Tibial artery (tissue), 4 donors: ENCODE data around the gene CC2D2A.

Source experiments
- DNase-seq, 2 donors: peaks; one replicate each; pipeline ENCODE4 v3.0.0-alpha.2; 2019
- H3K27ac ChIP-seq, 2 donors: fragments of 200-600 bp; sonication (generic) in 1 of 2; 1 replicate in 1 of 2; 2 replicates in 1 of 2; pipeline ENCODE4 v1.5.1; 2018 to 2019; ENCODE audit warnings: mild to moderate bottlenecking in 1 of 2
- H3K27me3 ChIP-seq, 2 donors: fragments of 200-600 bp; sonication (generic) in 1 of 2; one replicate each; pipeline versions ENCODE4 v1.5.1 to v1.6.0; 2016 to 2019
- H3K36me3 ChIP-seq, 3 donors: fragments of 200-600 bp; sonication (generic) in 2 of 3; one replicate each; pipeline ENCODE4 v1.5.1; 2016 to 2019; ENCODE audit warnings: mild to moderate bottlenecking in 2 of 3
- H3K4me1 ChIP-seq, 4 donors: fragments of 200-600 bp; sonication (generic) in 2 of 4; 1 replicate in 3 of 4; 2 replicates in 1 of 4; pipeline ENCODE4 v1.5.1; 2016 to 2019
- H3K4me3 ChIP-seq, 2 donors: fragments of 200-600 bp; sonication (generic) in 1 of 2; 1 replicate in 1 of 2; 2 replicates in 1 of 2; pipeline ENCODE4 v1.5.1; 2018 to 2019; ENCODE audit warnings: mild to moderate bottlenecking in 2 of 2
- H3K9me3 ChIP-seq, 3 donors: fragments of 200-600 bp; sonication (generic) in 1 of 3; one replicate each; pipeline ENCODE4 v1.5.1; 2016 to 2019
- intact Hi-C: fragments of 100-400 bp; cut with DNase I; formaldehyde crosslinking; loops from one replicate; pipeline ENCODE4 v1.15.0; 2023; ENCODE audit warnings: low total_unique reads
- TF ChIP-seq, protein P1 (sequence below), 2 experiments: fragments of 200-600 bp in 1 of 2; fragments of 450-650 bp in 1 of 2; IDR thresholded peaks; one replicate each; pipeline ENCODE4 v1.5.1; 2017 to 2019; ENCODE audit warnings: antibody characterized with exemption in 2 of 2, mild to moderate bottlenecking in 1 of 2, moderate library complexity in 1 of 2

CC2D2A gene

DNA sequence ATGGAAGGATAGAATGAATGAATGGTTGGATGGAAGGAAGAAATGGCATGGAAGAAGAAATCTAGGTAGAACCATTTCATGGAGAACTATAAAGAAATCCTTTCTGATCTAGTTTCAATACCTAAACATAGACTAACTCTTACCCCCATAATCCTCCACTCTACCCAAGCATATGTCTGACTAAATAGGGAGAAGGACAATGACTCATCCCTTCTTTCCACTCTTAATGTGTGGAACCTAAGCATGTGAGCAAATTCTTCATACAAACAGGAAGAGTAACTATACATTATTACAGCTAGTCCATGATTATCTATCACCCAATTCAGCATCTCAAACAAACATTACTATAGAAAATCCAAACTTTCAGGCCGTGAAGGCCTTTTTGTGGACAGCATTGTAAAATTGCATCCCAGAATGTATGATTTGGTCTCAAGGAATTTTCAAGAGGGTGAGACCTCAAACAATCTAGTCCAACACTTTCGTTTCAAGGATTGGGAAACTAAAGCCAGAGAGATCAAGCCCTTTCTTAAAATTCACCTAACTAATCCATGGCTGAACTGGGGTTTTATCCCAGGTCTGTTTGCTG is 30.6 kb upstream of the CC2D2A start:
- H3K27me3 ChIP-seq: no peaks in the 10 kb centered on the region
- DNase-seq: no peak
- peaks cover 0 to 31% (median 21%) of the 10 kb centered on the region in 4 donors for H3K4me1 ChIP-seq
- peaks cover 0 to 36% (median 14%) of the 10 kb centered on the region in 3 donors for H3K36me3 ChIP-seq
- intact Hi-C loops: no loop called here
- H3K27ac ChIP-seq: no peak overlapping the region
- H3K4me3 ChIP-seq: no peak overlapping the region
- no peaks in the 10 kb centered on the region for H3K9me3 ChIP-seq
- TF ChIP-seq, protein P1, sequence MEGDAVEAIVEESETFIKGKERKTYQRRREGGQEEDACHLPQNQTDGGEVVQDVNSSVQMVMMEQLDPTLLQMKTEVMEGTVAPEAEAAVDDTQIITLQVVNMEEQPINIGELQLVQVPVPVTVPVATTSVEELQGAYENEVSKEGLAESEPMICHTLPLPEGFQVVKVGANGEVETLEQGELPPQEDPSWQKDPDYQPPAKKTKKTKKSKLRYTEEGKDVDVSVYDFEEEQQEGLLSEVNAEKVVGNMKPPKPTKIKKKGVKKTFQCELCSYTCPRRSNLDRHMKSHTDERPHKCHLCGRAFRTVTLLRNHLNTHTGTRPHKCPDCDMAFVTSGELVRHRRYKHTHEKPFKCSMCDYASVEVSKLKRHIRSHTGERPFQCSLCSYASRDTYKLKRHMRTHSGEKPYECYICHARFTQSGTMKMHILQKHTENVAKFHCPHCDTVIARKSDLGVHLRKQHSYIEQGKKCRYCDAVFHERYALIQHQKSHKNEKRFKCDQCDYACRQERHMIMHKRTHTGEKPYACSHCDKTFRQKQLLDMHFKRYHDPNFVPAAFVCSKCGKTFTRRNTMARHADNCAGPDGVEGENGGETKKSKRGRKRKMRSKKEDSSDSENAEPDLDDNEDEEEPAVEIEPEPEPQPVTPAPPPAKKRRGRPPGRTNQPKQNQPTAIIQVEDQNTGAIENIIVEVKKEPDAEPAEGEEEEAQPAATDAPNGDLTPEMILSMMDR (IDR thresholded peaks at IDR 0.05): no peak

- TF ChIP-seq, protein P1 (IDR thresholded peaks at IDR 0.05): no peak
- Histone ChIP-seq H3K27me3 (no peaks in the 10 kb centered on the region), H3K9me3 (no peaks in the 10 kb centered on the region), H3K4me1 (no peaks in the 10 kb centered on the region), H3K27ac (no peak overlapping the region), H3K36me3 (peaks cover 0 to 40% (median 14%) of the 10 kb centered on the region in 3 donors), H3K4me3 (no peak overlapping the region)
- intact Hi-C loops: no loop called here
- DNase-seq: no peak
Measured at GRCh38 chr4:15443371-15444160, 26.1 kb upstream of the CC2D2A start.

GRCh38 chr4:15444276-15444675 is 25.4 kb upstream of the CC2D2A start:
- H3K27me3 ChIP-seq: no peaks in the 10 kb centered on the region
- no peak overlapping the region for H3K27ac ChIP-seq
- intact Hi-C loops: no loop called here
- no peaks in the 10 kb centered on the region for H3K9me3 ChIP-seq
- TF ChIP-seq, protein P1 (IDR thresholded peaks at IDR 0.05): no peak
- no peak overlapping the region for H3K4me3 ChIP-seq
- peaks cover 0 to 39% (median 14%) of the 10 kb centered on the region in 3 donors for H3K36me3 ChIP-seq
- no peaks in the 10 kb centered on the region for H3K4me1 ChIP-seq
- no peak for DNase-seq

GRCh38 chr4:15444879-15445547 is 24.7 kb upstream of the CC2D2A start:
- no peaks in the 10 kb centered on the region for H3K27me3 ChIP-seq
- TF ChIP-seq, protein P1 (IDR thresholded peaks at IDR 0.05): no peak
- H3K27ac ChIP-seq: no peak overlapping the region
- DNase-seq: no peak
- H3K4me3 ChIP-seq: no peak overlapping the region
- H3K36me3 ChIP-seq: peaks cover 0 to 36% (median 14%) of the 10 kb centered on the region in 3 donors
- H3K9me3 ChIP-seq: no peaks in the 10 kb centered on the region
- H3K4me1 ChIP-seq: peaks cover 0 to 2% (median 0%) of the 10 kb centered on the region in 4 donors
- intact Hi-C loops: no loop called here

DNA sequence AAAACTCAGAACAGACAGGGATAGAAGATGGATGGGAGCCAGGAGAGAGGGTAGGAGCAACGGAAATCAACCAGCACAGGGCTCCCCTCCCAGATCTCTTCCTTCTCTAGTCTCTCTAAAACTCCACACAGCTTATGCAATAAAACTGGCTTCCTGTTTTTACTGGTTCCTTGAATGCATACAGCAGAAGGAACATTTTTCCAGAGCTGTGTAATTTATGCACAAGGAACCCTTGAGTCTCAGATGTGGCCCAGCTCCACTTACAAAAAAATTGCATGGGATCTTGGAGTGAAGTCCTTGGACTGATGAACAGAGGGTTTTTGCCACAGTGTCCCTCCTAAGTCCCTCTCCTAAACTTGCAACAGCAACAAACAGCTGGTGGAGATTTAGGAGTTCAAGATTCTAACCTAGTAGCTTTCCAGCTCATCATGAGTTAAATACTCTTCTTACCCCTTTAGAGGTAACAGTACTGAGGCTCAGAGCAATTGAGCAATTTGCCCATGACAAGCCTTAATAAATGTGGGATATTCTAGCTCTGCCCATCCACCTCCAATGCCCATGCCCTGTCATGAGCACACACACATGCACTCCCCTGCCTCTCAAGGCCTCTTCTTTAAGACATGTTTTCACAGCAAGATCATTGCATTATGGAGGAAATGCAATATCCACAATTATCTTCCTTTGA is 18.4 kb upstream of the CC2D2A start:
- Histone ChIP-seq H3K36me3 (peaks cover 0 to 4% (median 0%) of the 10 kb centered on the region in 3 donors), H3K9me3 (no peaks in the 10 kb centered on the region), H3K27ac (peak overlapping the region; percentile 69 to 82), H3K4me1 (peaks cover 0 to 63% (median 44%) of the 10 kb centered on the region in 4 donors), H3K27me3 (no peaks in the 10 kb centered on the region), H3K4me3 (no peak overlapping the region)
- DNase-seq: no peak
- intact Hi-C loops: loop anchor here (10.0 kb wide), 1 partner anchor 57 kb away; no protein-coding TSS in a partner anchor
- TF ChIP-seq, protein P1 (IDR thresholded peaks at IDR 0.05): no peak
